Left lung (tissue), 10 donors: ENCODE measurements around the gene INTS15. TPM values are rescaled to one million over a fixed set of nuclear protein-coding genes. Genes with fewer than 3 reads are reported as not detected.
"Not testable (repeated sequence)": the region's sequence is repeated elsewhere in the genome, so short reads cannot be mapped to it uniquely, and the experiment has no call there.

ENCODE experiments used
- ATAC-seq: fragments of 200-7000 bp; cut with Tn5 transposase; one replicate; pipeline ENCODE4 v1.9.1; 2020; ENCODE audit warnings: moderate library complexity
- DNase-seq, 4 donors: peaks; one replicate each; pipeline ENCODE4 v3.0.0-alpha.2; 2013 to 2020
- H3K27ac ChIP-seq, 2 donors: fragments of 200-600 bp; sonication (generic) in 1 of 2; one replicate each; pipeline versions ENCODE4 v1.5.0 to v1.8.0; 2020 to 2021
- H3K27me3 ChIP-seq, 2 donors: fragments of 200-600 bp; sonication (generic) in 1 of 2; one replicate each; pipeline versions ENCODE4 v1.5.0 to v1.8.0; 2020 to 2021
- H3K36me3 ChIP-seq, 2 donors: fragments of 200-600 bp; sonication (generic) in 1 of 2; one replicate each; pipeline versions ENCODE4 v1.5.0 to v1.8.0; 2020 to 2021
- H3K4me1 ChIP-seq, 2 donors: fragments of 200-600 bp; one replicate each; pipeline ENCODE4 v1.8.0; 2021
- H3K4me3 ChIP-seq, 2 donors: fragments of 200-600 bp; sonication (generic) in 1 of 2; one replicate each; pipeline versions ENCODE4 v1.5.0 to v1.8.0; 2020 to 2021; ENCODE audit warnings: mild to moderate bottlenecking in 1 of 2
- H3K9me3 ChIP-seq, 2 donors: fragments of 200-600 bp; sonication (generic) in 1 of 2; one replicate each; pipeline versions ENCODE4 v1.5.0 to v1.8.0; 2020 to 2021
- CTCF ChIP-seq, 2 donors: fragments of 200-600 bp; sonication (generic) in 1 of 2; IDR thresholded peaks; one replicate each; pipeline versions ENCODE4 v1.5.0 to v1.8.0; 2021; ENCODE audit warnings: antibody characterized with exemption in 2 of 2
- intact Hi-C, 2 donors: fragments of 100-400 bp; cut with DNase I; formaldehyde crosslinking; loops; one replicate each; pipeline versions ENCODE4 v1.11.2 to v1.14.2; 2022
- polyA plus RNA-seq, 6 donors: library from polyadenylated mRNA; unstranded; fragments of 120-200 nt; gene quantifications; one replicate each; pipeline ENCODE4 v1.2.1, GENCODE V29; 2013; ENCODE audit not compliant: insufficient read length in 6 of 6
- total RNA-seq, 2 donors: library from RNA; stranded (reverse); fragmentation: NEBNext Ultra II Directional; extraction: Animal tissue kit (Norgen Biotek cat#: 25700); gene quantifications; one replicate each; pipeline ENCODE4 v1.2.1, GENCODE V29; 2021
- donor health status: DM: no; HTN: yes; CAD: no.
- donor health status: DM: no; HTN: no; CAD: no.

Gene INTS15
- total and polyA plus RNA-seq, 8 donors = 30.2 to 49.4 (median 38.3) TPM

GRCh38 chr7:6628045-6628444 is 38.2 kb downstream of the INTS15 start:
- Histone ChIP-seq H3K36me3 (peaks cover 0 to 6% of the 10 kb centered on the region in 2 donors), H3K27me3 (no peaks in the 10 kb centered on the region), H3K4me1 (no peaks in the 10 kb centered on the region), H3K9me3 (no peaks in the 10 kb centered on the region), H3K4me3 (no peak overlapping the region), H3K27ac (no peak overlapping the region)
- intact Hi-C loops = no loop called here
- DNase-seq (no peak), ATAC-seq (no peak)
- no peak for TF ChIP-seq CTCF (IDR thresholded peaks at IDR 0.05)

- no peak for TF ChIP-seq CTCF (IDR thresholded peaks at IDR 0.05)
- DNase-seq (no peak), ATAC-seq (no peak)
- Histone ChIP-seq H3K27ac (no peak overlapping the region), H3K27me3 (no peaks in the 10 kb centered on the region), H3K4me1 (peaks cover 0 to 2% of the 10 kb centered on the region in 2 donors), H3K4me3 (no peak overlapping the region), H3K9me3 (no peaks in the 10 kb centered on the region), H3K36me3 (no peaks in the 10 kb centered on the region)
- intact Hi-C loops = no loop called here
These were observed 40.4 kb downstream of the INTS15 start for GRCh38 chr7:6630007-6630849.

- H3K4me3 ChIP-seq = no peak overlapping the region
- DNase-seq = no peak
- no peaks in the 10 kb centered on the region for H3K27me3 ChIP-seq
- intact Hi-C loops = no loop called here
- ATAC-seq = no peak
- H3K4me1 ChIP-seq = peaks cover 3 to 16% of the 10 kb centered on the region in 2 donors
- no peak for TF ChIP-seq CTCF (IDR thresholded peaks at IDR 0.05)
- H3K36me3 ChIP-seq = no peaks in the 10 kb centered on the region
- H3K27ac ChIP-seq = no peak overlapping the region
- no peaks in the 10 kb centered on the region for H3K9me3 ChIP-seq
These were observed 41.8 kb downstream of the INTS15 start for GRCh38 chr7:6631605-6632004.

- H3K9me3 ChIP-seq = no peaks in the 10 kb centered on the region
- H3K27ac ChIP-seq = peak overlapping the region in 1 of 2 donors; percentile 94
- ATAC-seq = no peak
- no peak for TF ChIP-seq CTCF (IDR thresholded peaks at IDR 0.05)
- intact Hi-C loops = no loop called here
- H3K4me1 ChIP-seq = peaks cover 7 to 30% of the 10 kb centered on the region in 2 donors
- H3K4me3 ChIP-seq = no peak overlapping the region
- H3K27me3 ChIP-seq = no peaks in the 10 kb centered on the region
- no peaks in the 10 kb centered on the region for H3K36me3 ChIP-seq
- no peak for DNase-seq
These were observed 44.2 kb downstream of the INTS15 start for GRCh38 chr7:6634021-6634420.

GRCh38 chr7:6634971-6635370 is 45.1 kb downstream of the INTS15 start:
- Histone ChIP-seq H3K27ac (peak overlapping the region; percentile 59 to 94), H3K4me1 (peaks cover 7 to 40% of the 10 kb centered on the region in 2 donors)
- H3K4me3 ChIP-seq, ATAC-seq, intact Hi-C loops, H3K36me3 ChIP-seq, H3K9me3 ChIP-seq, H3K27me3 ChIP-seq: not testable (repeated sequence)
- DNase-seq = peak in 1 of 4 donors; percentile 43
